HCT116 (cell line): ENCODE results near the gene PBXIP1. TPM values are rescaled to one million over a fixed set of nuclear protein-coding genes. Genes with fewer than 3 reads are reported as not detected.
"Not testable (repeated sequence)": the region's sequence is repeated elsewhere in the genome, so short reads cannot be mapped to it uniquely, and the experiment has no call there.

Source experiments
- ATAC-seq: fragments of 200-7000 bp; cut with Tn5 transposase; 2 replicates; pipeline ENCODE4 v1.9.1; 2020; ENCODE audit warnings: mild to moderate bottlenecking, moderate library complexity
- BruUV-seq: library from RNA; stranded (reverse); fragments of 400-500 nt; replicated peaks from 2 replicates; lab custom pipeline; 2021; lab: Mats Ljungman, UMichigan
- CTCF ChIA-PET: fragments of 300-600 bp; sonication (Branson Sonifier 250); formaldehyde crosslinking; loops from one replicate; lab custom pipeline; 2021; ENCODE audit warnings: antibody characterized with exemption; lab: Charles Lee
- POLR2A ChIA-PET: fragments of 300-600, 350-600 bp; sonication (Branson Sonifier 250); formaldehyde crosslinking; loops from one replicate; lab custom pipeline; 2021; ENCODE audit warnings: antibody characterized with exemption; lab: Charles Lee
- RAD21 ChIA-PET, 2 experiments: fragments of 300-600 bp; sonication (Branson Sonifier 250); formaldehyde crosslinking; loops; one replicate each; lab custom pipeline; 2023; ENCODE audit warnings: low total read pairs in 2 of 2; ENCODE audit not compliant: uncharacterized antibody in 2 of 2, unreplicated experiment in 2 of 2, low non-redundant PET in 1 of 2; lab: Charles Lee
- DNase-seq: peaks from one replicate; pipeline ENCODE4 v3.0.0-alpha.2; 2010; ENCODE audit warnings: low read depth, low spot score
- H2AFZ ChIP-seq: fragments of 200-600 bp; shearing (Covaris generic), sonication (generic); 2 replicates; pipeline ENCODE4 v1.6.1; 2017; ENCODE audit warnings: low read depth, mixed run types, mixed read lengths, antibody characterized with exemption, low read length; ENCODE audit not compliant: poor library complexity, severe bottlenecking
- H3K27ac ChIP-seq: 2 replicates; pipeline ENCODE4 v1.5.1; 2012; ENCODE audit warnings: low read depth, low read length
- H3K27me3 ChIP-seq: fragments of 200-600 bp; sonication (generic); 2 replicates; pipeline ENCODE4 v1.6.1; 2016; ENCODE audit warnings: mixed run types, low read length, mixed read lengths; ENCODE audit not compliant: insufficient read depth
- H3K36me3 ChIP-seq, 2 experiments: fragments of 200-500 bp in 1 of 2; fragments of 200-600 bp in 1 of 2; sonication (Bioruptor generic) in 1 of 2; sonication (generic) in 1 of 2; 2 replicates each; pipeline versions ENCODE4 v1.5.1 to v1.6.1; 2014 to 2016; ENCODE audit warnings: low read length in 2 of 2, inconsistent platforms in 1 of 2, mixed read lengths in 1 of 2, mixed run types in 1 of 2; ENCODE audit not compliant: insufficient read depth in 2 of 2, control insufficient read depth in 1 of 2
- H3K4me1 ChIP-seq, 2 experiments: fragments of 200-600 bp in 1 of 2; sonication (generic) in 1 of 2; 2 replicates each; pipeline versions ENCODE4 v1.5.1 to v1.6.1; 2012 to 2017; ENCODE audit warnings: low read length in 2 of 2, inconsistent platforms in 1 of 2, mild to moderate bottlenecking in 1 of 2, mixed read lengths in 1 of 2, mixed run types in 1 of 2, moderate library complexity in 1 of 2; ENCODE audit not compliant: insufficient read depth in 2 of 2, control insufficient read depth in 1 of 2
- H3K4me2 ChIP-seq: fragments of 200-600 bp; sonication (generic); 2 replicates; pipeline ENCODE4 v1.6.1; 2017; ENCODE audit warnings: mixed run types, low read length, mixed read lengths
- H3K4me3 ChIP-seq, 2 experiments: fragments of 200-600 bp in 1 of 2; sonication (generic) in 1 of 2; replicated peaks in 1 of 2; 2 replicates each; pipeline ENCODE4 v1.5.1; 2011 to 2016; ENCODE audit warnings: low read length in 2 of 2, control low read depth in 1 of 2, low read depth in 1 of 2, mild to moderate bottlenecking in 1 of 2, mixed read lengths in 1 of 2, mixed run types in 1 of 2
- H3K79me2 ChIP-seq: fragments of 200-600 bp; sonication (generic); 2 replicates; pipeline ENCODE4 v1.6.1; 2017; ENCODE audit warnings: mild to moderate bottlenecking, mixed run types, low read length, moderate library complexity, mixed read lengths; ENCODE audit not compliant: insufficient read depth
- H3K9ac ChIP-seq: fragments of 200-600 bp; sonication (generic); 2 replicates; pipeline ENCODE4 v1.6.1; 2016; ENCODE audit warnings: low read length, mixed read lengths
- H3K9me2 ChIP-seq: fragments of 200-600 bp; sonication (generic), shearing (Covaris generic); 2 replicates; pipeline ENCODE4 v1.6.1; 2017; ENCODE audit warnings: mixed run types, mild to moderate bottlenecking, moderate library complexity; ENCODE audit not compliant: insufficient read depth
- H3K9me3 ChIP-seq, 2 experiments: fragments of 200-500 bp in 1 of 2; fragments of 200-600 bp in 1 of 2; sonication (Bioruptor generic) in 1 of 2; sonication (generic) in 1 of 2; 2 replicates each; pipeline ENCODE4 v1.6.1; 2014 to 2017; ENCODE audit warnings: low read length in 2 of 2, mixed read lengths in 2 of 2, inconsistent platforms in 1 of 2, low read depth in 1 of 2, mild to moderate bottlenecking in 1 of 2, mixed run types in 1 of 2, moderate library complexity in 1 of 2; ENCODE audit not compliant: control insufficient read depth in 1 of 2, insufficient read depth in 1 of 2
- H4K20me1 ChIP-seq: fragments of 200-600 bp; sonication (generic), shearing (Covaris generic); 2 replicates; pipeline ENCODE4 v1.6.1; 2017; ENCODE audit warnings: mixed run types, mild to moderate bottlenecking, moderate library complexity; ENCODE audit not compliant: insufficient read depth
- CTCF ChIP-seq, 3 experiments: fragments of 200-600 bp in 1 of 3; sonication (generic) in 1 of 3; IDR thresholded peaks in 2 of 3; conservative IDR thresholded peaks in 1 of 3; 2 replicates each; pipeline ENCODE4 v1.5.1; 2012 to 2017; ENCODE audit warnings: low read depth in 2 of 3, low read length in 2 of 3, antibody characterized with exemption in 1 of 3, borderline replicate concordance in 1 of 3, control low read depth in 1 of 3, mild to moderate bottlenecking in 1 of 3, mixed read lengths in 1 of 3, mixed run types in 1 of 3, moderate library complexity in 1 of 3; ENCODE audit not compliant: insufficient read depth in 1 of 3
- ELF1 ChIP-seq: IDR thresholded peaks from 2 replicates; pipeline ENCODE4 v1.6.1; 2012; ENCODE audit warnings: low read depth, borderline replicate concordance
- ZFX ChIP-seq: fragments of 450-650 bp; IDR thresholded peaks from 2 replicates; pipeline ENCODE4 v1.6.1; 2017
- intact Hi-C: fragments of 100-400 bp; cut with micrococcal nuclease; formaldehyde crosslinking; loops from 2 replicates; pipeline ENCODE4 v1.10.0; 2022
- total RNA-seq: library from RNA; stranded (reverse); gene quantifications from one replicate; pipeline ENCODE4 v1.2.1, GENCODE V29; 2021; ENCODE audit not compliant: unreplicated experiment

Gene PBXIP1
- total RNA-seq, 1 experiment from 2014 or later: 12.6 TPM

GRCh38 chr1:154996966-154997701, 41.2 kb upstream of the PBXIP1 start (continued):
- TF ChIP-seq CTCF (IDR thresholded peaks at IDR 0.05 in 2 of 3, conservative IDR thresholded peaks at IDR 0.05 in 1 of 3; ENCODE audit: borderline replicate concordance in 1 of 3, insufficient read depth in 1 of 3, low read depth in 2 of 3, low read length in 2 of 3) (no peak), ZFX (no peak), ELF1 (no peak)

GRCh38 chr1:154995301-154995983, 39.5 kb upstream of the PBXIP1 start:
- CTCF ChIA-PET: interaction anchor here (0.7 to 2.9 kb wide), 4 partner anchors 11 to 40 kb away, joined by 3 to 10 read pairs (median 4); partner anchors contain the start of gene SHC1
- POLR2A ChIA-PET: interaction anchor here (1.1 to 2.8 kb wide), 3 partner anchors 12 to 22 kb away, joined by 3 to 18 read pairs (median 15); partner anchors contain the start of genes CKS1B and FLAD1
- H3K9me2 ChIP-seq, DNase-seq, H2AFZ ChIP-seq, BruUV-seq, H3K4me3 ChIP-seq, H3K9me3 ChIP-seq, H4K20me1 ChIP-seq, ATAC-seq, H3K9ac ChIP-seq, H3K79me2 ChIP-seq, H3K36me3 ChIP-seq, H3K27ac ChIP-seq, H3K27me3 ChIP-seq: not testable (repeated sequence)
- Histone ChIP-seq H3K4me2 (peak overlapping the region; percentile 14; the same call in 1 of the 2 replicates), H3K4me1 (peaks cover 28 to 66% of the 10 kb centered on the region in 2 experiments)
- RAD21 ChIA-PET: interaction anchor here in 1 of 2 experiments (1.1 kb wide), 1 partner anchor 34 kb away, joined by 4 read pairs; the partner anchor contains the start of gene PYGO2
- peak in 2 of 3 experiments; percentile 27 to 44; a peak in 3 of 6 replicates for TF ChIP-seq CTCF (IDR thresholded peaks at IDR 0.05 in 2 of 3, conservative IDR thresholded peaks at IDR 0.05 in 1 of 3; ENCODE audit: borderline replicate concordance in 1 of 3, insufficient read depth in 1 of 3, low read depth in 2 of 3, low read length in 2 of 3)
- intact Hi-C loops: loop anchor here (5.0 kb wide), 1 partner anchor 33 kb away; the partner anchor contains the start of gene PYGO2
